Activated T-cell treated with anti-CD3 and anti-CD28 coated beads for 1 hour (primary cell): Measurements from ENCODE around the gene ZNF503.

Experiments used
- DNase-seq: peaks from one replicate; pipeline ENCODE4 v3.0.0-alpha.2; 2020; ENCODE audit warnings: low read depth

The ZNF503 gene

DNA sequence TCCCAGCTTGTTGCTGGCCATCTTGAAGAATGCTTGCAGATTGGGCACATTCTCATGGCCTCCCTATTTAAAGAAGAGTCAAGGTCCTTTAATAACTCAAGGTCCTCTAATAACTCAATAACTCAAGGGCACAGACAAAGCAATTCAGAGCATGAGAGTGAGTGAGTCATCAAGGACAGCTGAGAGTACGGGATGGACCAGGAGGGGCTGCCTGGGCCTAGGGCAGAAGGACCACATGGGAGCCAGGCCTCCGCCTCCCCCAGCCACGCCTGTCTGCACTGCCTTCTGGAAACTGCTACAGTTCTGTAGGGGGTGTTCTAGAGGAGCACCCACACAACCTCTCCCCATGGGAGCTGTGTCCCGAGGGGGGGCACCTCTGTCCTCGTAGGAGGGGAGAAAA, 48.9 kb downstream of the ZNF503 start:
- no peak for DNase-seq

GRCh38 chr10:75351637-75352036, 49.9 kb downstream of the ZNF503 start:
- DNase-seq: no peak

DNA sequence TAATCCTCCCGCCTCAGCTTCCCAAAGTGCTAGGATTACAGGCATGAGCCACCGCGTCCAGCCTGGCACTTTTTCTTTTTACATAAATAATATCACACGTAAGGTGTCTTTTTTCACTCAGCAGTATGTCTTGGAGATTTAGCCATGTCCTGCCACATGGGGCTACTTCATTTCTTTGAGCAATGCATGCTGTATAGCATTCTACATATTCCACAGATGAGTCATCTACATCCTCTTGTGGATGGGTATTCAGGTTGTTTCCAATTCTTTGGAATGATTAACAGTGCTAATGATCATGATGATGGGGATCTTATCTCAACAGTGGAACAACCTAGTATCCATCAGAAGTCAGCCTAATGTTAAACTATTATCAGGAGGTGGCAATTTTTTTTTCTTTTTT, 50.8 kb downstream of the ZNF503 start:
- no peak for DNase-seq
